ENCODE data around the gene MCOLN3. TPM values are rescaled to one million over a fixed set of nuclear protein-coding genes. Genes with fewer than 3 reads are reported as not detected.

The MCOLN3 gene
- total and polyA plus RNA-seq, 2 experiments from 2014 or later, result 3.5 to 4.4 TPM

- TF ChIP-seq ZNF462 (CRISPR knock-in tag; IDR thresholded peaks at IDR 0.05) (no peak), EZH2phosphoT487 (IDR thresholded peaks at IDR 0.05; ENCODE audit: unreplicated experiment) (no peak), JUNB (IDR thresholded peaks at IDR 0.05; ENCODE audit: unreplicated experiment) (no peak), EZH2 (IDR thresholded peaks at IDR 0.05; ENCODE audit: low read depth, unreplicated experiment) (no peak)
- TF ChIP-seq, protein P1, sequence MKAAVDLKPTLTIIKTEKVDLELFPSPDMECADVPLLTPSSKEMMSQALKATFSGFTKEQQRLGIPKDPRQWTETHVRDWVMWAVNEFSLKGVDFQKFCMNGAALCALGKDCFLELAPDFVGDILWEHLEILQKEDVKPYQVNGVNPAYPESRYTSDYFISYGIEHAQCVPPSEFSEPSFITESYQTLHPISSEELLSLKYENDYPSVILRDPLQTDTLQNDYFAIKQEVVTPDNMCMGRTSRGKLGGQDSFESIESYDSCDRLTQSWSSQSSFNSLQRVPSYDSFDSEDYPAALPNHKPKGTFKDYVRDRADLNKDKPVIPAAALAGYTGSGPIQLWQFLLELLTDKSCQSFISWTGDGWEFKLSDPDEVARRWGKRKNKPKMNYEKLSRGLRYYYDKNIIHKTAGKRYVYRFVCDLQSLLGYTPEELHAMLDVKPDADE (IDR thresholded peaks at IDR 0.05), result no peak
These were observed 5.9 kb downstream of the MCOLN3 start (continued) for GRCh38 chr1:85042413-85042812.

- TF ChIP-seq STAT1 (IDR thresholded peaks at IDR 0.05; ENCODE audit: unreplicated experiment), result no peak
- Mint-ChIP-seq H3K27me3 (ENCODE audit: insufficient read depth, low read depth, poor library complexity) (peaks cover 13% of the 10 kb centered on the region), H3K27ac (no peak overlapping the region), H3K9me3 (no peaks in the 10 kb centered on the region), H3K4me1 (peaks cover 10% of the 10 kb centered on the region), H3K4me3 (no peak overlapping the region), H3K36me3 (ENCODE audit: low read depth) (no peaks in the 10 kb centered on the region)
- no peak overlapping the region for H3K4me2 ChIP-seq
- peaks cover 25% of the 10 kb centered on the region for H3K27me3 ChIP-seq (ENCODE audit: insufficient read depth)
- H3K79me2 ChIP-seq (replicated peaks; ENCODE audit: insufficient read depth), result no peaks in the 10 kb centered on the region
- no peaks in the 10 kb centered on the region for H3K36me3 ChIP-seq (ENCODE audit: insufficient read depth)
- ATAC-seq (no peak), DNase-seq (ENCODE audit: low spot score) (no peak)
- no peaks in the 10 kb centered on the region for H3F3A ChIP-seq (replicated peaks; ENCODE audit: low read depth)
- no peak overlapping the region for H2AFZ ChIP-seq
- H3K9me2 ChIP-seq (ENCODE audit: insufficient read depth), result no peaks in the 10 kb centered on the region
- H4K20me1 ChIP-seq (replicated peaks; ENCODE audit: insufficient read depth), result no peaks in the 10 kb centered on the region
- no peak overlapping the region for H3K27ac ChIP-seq (ENCODE audit: low read depth)
- no peak overlapping the region for H3K4me3 ChIP-seq
- peaks cover 2% of the 10 kb centered on the region for H3K4me1 ChIP-seq (ENCODE audit: insufficient read depth)
These were observed 6.5 kb downstream of the MCOLN3 start for GRCh38 chr1:85041793-85042192.
